Measurements from ENCODE around the gene TRAPPC2. TPM values are rescaled to one million over a fixed set of nuclear protein-coding genes. Genes with fewer than 3 reads are reported as not detected.

Gene TRAPPC2
- total RNA-seq, 1 donor from 2014 or later, result 25.8 TPM

- no peaks in the 10 kb centered on the region for H3K36me3 Mint-ChIP-seq (ENCODE audit: unreplicated experiment)
- H3K4me3 Mint-ChIP-seq (ENCODE audit: unreplicated experiment), result no peak overlapping the region
- no peak for DNase-seq
- TF ChIP-seq CTCF (IDR thresholded peaks at IDR 0.05; ENCODE audit: partially characterized antibody, unreplicated experiment), result no peak
- H3K27ac Mint-ChIP-seq (ENCODE audit: unreplicated experiment), result no peak overlapping the region
- H3K4me1 Mint-ChIP-seq (ENCODE audit: low read depth, unreplicated experiment), result peaks cover 4% of the 10 kb centered on the region
- H3K9me3 Mint-ChIP-seq (ENCODE audit: unreplicated experiment), result no peaks in the 10 kb centered on the region
- H3K27me3 Mint-ChIP-seq (ENCODE audit: unreplicated experiment), result peaks cover 3% of the 10 kb centered on the region
These were observed 32.2 kb downstream of the TRAPPC2 start for GRCh38 chrX:13702111-13702789.

- TF ChIP-seq CTCF (IDR thresholded peaks at IDR 0.05; ENCODE audit: partially characterized antibody, unreplicated experiment), result no peak
- H3K9me3 Mint-ChIP-seq (ENCODE audit: unreplicated experiment), result no peaks in the 10 kb centered on the region
- peaks cover 3% of the 10 kb centered on the region for H3K27me3 Mint-ChIP-seq (ENCODE audit: unreplicated experiment)
- no peak for DNase-seq
- H3K4me3 Mint-ChIP-seq (ENCODE audit: unreplicated experiment), result no peak overlapping the region
- H3K27ac Mint-ChIP-seq (ENCODE audit: unreplicated experiment), result no peak overlapping the region
- H3K36me3 Mint-ChIP-seq (ENCODE audit: unreplicated experiment), result no peaks in the 10 kb centered on the region
- H3K4me1 Mint-ChIP-seq (ENCODE audit: low read depth, unreplicated experiment), result peaks cover 6% of the 10 kb centered on the region
These were observed 34.0 kb downstream of the TRAPPC2 start for GRCh38 chrX:13700380-13700779.

- no peak overlapping the region for H3K27ac Mint-ChIP-seq (ENCODE audit: unreplicated experiment)
- H3K36me3 Mint-ChIP-seq (ENCODE audit: unreplicated experiment), result no peaks in the 10 kb centered on the region
- peaks cover 12% of the 10 kb centered on the region for H3K4me1 Mint-ChIP-seq (ENCODE audit: low read depth, unreplicated experiment)
- no peak for TF ChIP-seq CTCF (IDR thresholded peaks at IDR 0.05; ENCODE audit: partially characterized antibody, unreplicated experiment)
- H3K27me3 Mint-ChIP-seq (ENCODE audit: unreplicated experiment), result peaks cover 3% of the 10 kb centered on the region
- H3K4me3 Mint-ChIP-seq (ENCODE audit: unreplicated experiment), result no peak overlapping the region
- no peak for DNase-seq
- no peaks in the 10 kb centered on the region for H3K9me3 Mint-ChIP-seq (ENCODE audit: unreplicated experiment)
These were observed 35.1 kb downstream of the TRAPPC2 start for GRCh38 chrX:13699183-13699826.

GRCh38 chrX:13698432-13698831 lies 36.0 kb downstream of the TRAPPC2 start:
- Mint-ChIP-seq H3K27ac (ENCODE audit: unreplicated experiment) (no peak overlapping the region), H3K4me1 (ENCODE audit: low read depth, unreplicated experiment) (peaks cover 16% of the 10 kb centered on the region), H3K36me3 (ENCODE audit: unreplicated experiment) (no peaks in the 10 kb centered on the region), H3K4me3 (ENCODE audit: unreplicated experiment) (no peak overlapping the region), H3K9me3 (ENCODE audit: unreplicated experiment) (peaks cover under 1% of the 10 kb centered on the region), H3K27me3 (ENCODE audit: unreplicated experiment) (peaks cover 3% of the 10 kb centered on the region)
- TF ChIP-seq CTCF (IDR thresholded peaks at IDR 0.05; ENCODE audit: partially characterized antibody, unreplicated experiment), result no peak
- no peak for DNase-seq

GRCh38 chrX:13697976-13698375 lies 36.4 kb downstream of the TRAPPC2 start:
- Mint-ChIP-seq H3K4me3 (ENCODE audit: unreplicated experiment) (no peak overlapping the region), H3K27ac (ENCODE audit: unreplicated experiment) (no peak overlapping the region), H3K9me3 (ENCODE audit: unreplicated experiment) (peaks cover 1% of the 10 kb centered on the region), H3K4me1 (ENCODE audit: low read depth, unreplicated experiment) (peaks cover 21% of the 10 kb centered on the region), H3K27me3 (ENCODE audit: unreplicated experiment) (peaks cover 3% of the 10 kb centered on the region), H3K36me3 (ENCODE audit: unreplicated experiment) (no peaks in the 10 kb centered on the region)
- TF ChIP-seq CTCF (IDR thresholded peaks at IDR 0.05; ENCODE audit: partially characterized antibody, unreplicated experiment), result no peak
- DNase-seq, result no peak

Measured in glutamatergic neuron (in vitro differentiated cells).